Sigmoid colon (tissue), 7 donors: ENCODE data around the gene DPH3. TPM values are rescaled to one million over a fixed set of nuclear protein-coding genes. Genes with fewer than 3 reads are reported as not detected.
A peak's percentile ranks its signal among the peaks of the same experiment; 100 is the strongest.
"Not testable (repeated sequence)": the region's sequence is repeated elsewhere in the genome, so short reads cannot be mapped to it uniquely, and the experiment has no call there.

Source experiments
- DNase-seq: peaks from one replicate; pipeline ENCODE4 v3.0.0-alpha.2; 2019
- H3K27ac ChIP-seq, 4 donors: fragments of 200-600 bp; sonication (generic); one replicate each; pipeline ENCODE4 v1.5.1; 2016 to 2019; ENCODE audit warnings: mild to moderate bottlenecking in 1 of 4
- H3K27me3 ChIP-seq, 3 donors: fragments of 200-600 bp; sonication (generic); one replicate each; pipeline ENCODE4 v1.5.1; 2019; ENCODE audit warnings: mild to moderate bottlenecking in 1 of 3
- H3K36me3 ChIP-seq, 4 donors: fragments of 200-600 bp; sonication (generic); one replicate each; pipeline ENCODE4 v1.5.1; 2016 to 2019
- H3K4me1 ChIP-seq, 4 donors: fragments of 200-600 bp; sonication (generic); one replicate each; pipeline ENCODE4 v1.5.1; 2017 to 2019
- H3K4me3 ChIP-seq, 4 donors: fragments of 200-600 bp; sonication (generic); one replicate each; pipeline ENCODE4 v1.5.1; 2017 to 2019; ENCODE audit warnings: mild to moderate bottlenecking in 2 of 4, moderate library complexity in 1 of 4
- H3K9me3 ChIP-seq, 4 donors: fragments of 200-600 bp in 3 of 4; sonication (generic) in 3 of 4; one replicate each; pipeline versions ENCODE4 v1.5.1 to v1.6.1; 2013 to 2019
- EP300 ChIP-seq, 4 donors: sonication (generic); formaldehyde crosslinking; IDR thresholded peaks; one replicate each; pipeline ENCODE4 v1.6.1; 2017; ENCODE audit warnings: antibody characterized with exemption in 4 of 4
- POLR2A ChIP-seq, 2 donors: fragments of 450-650 bp; IDR thresholded peaks; one replicate each; pipeline ENCODE4 v1.6.1; 2016; ENCODE audit warnings: antibody characterized with exemption in 2 of 2, mild to moderate bottlenecking in 2 of 2, moderate library complexity in 2 of 2
- POLR2AphosphoS5 ChIP-seq, 4 donors: sonication (generic); formaldehyde crosslinking; IDR thresholded peaks; one replicate each; pipeline ENCODE4 v1.6.1; 2017; ENCODE audit warnings: antibody characterized with exemption in 4 of 4
- WGBS, 2 donors: extraction: QIAGEN DNeasy Blood & Tissue Kit; methylation state at CpG; one replicate each; pipeline ENCODE4 v1.1.7; 2013; 5-methylcytosine and 5-hydroxymethylcytosine counted together
- intact Hi-C: fragments of 100-400 bp; cut with DNase I; formaldehyde crosslinking; loops from one replicate; pipeline ENCODE4 v1.15.1; 2023
- polyA plus RNA-seq, 3 donors: library from polyadenylated mRNA; stranded (reverse); fragments of 200-250 nt; gene quantifications; one replicate each; pipeline ENCODE4 v1.2.3, GENCODE V29; 2013
- total RNA-seq, 4 donors: library from RNA; depleted of rRNA; stranded (reverse); fragments of >200 nt; gene quantifications; one replicate each; pipeline ENCODE4 v1.1.0, GENCODE V29; 2016
- TF ChIP-seq, protein P1 (sequence below), 4 experiments: fragments of 450-650 bp in 3 of 4; fragments of 200-600 bp in 1 of 4; IDR thresholded peaks; one replicate each; pipeline ENCODE4 v1.5.1; 2016 to 2019; ENCODE audit warnings: antibody characterized with exemption in 4 of 4, mild to moderate bottlenecking in 3 of 4, moderate library complexity in 2 of 4
- donor health status: healthy with polysubstance abuse.
- donor health status: Bipolar disorder and iron deficiency.
- donor health status: healthy.

Gene DPH3
- total RNA-seq (10 to 100 TPM; 23.7 to 28.8 (median 25.7) TPM), polyA plus RNA-seq (10 to 100 TPM; 14.6 to 30.1 (median 23.4) TPM)

- no peaks in the 10 kb centered on the region for H3K27me3 ChIP-seq
- DNase-seq, result peak; percentile 100
- TF ChIP-seq POLR2AphosphoS5 (IDR thresholded peaks at IDR 0.05) (peak; percentile 79 to 94 (median 90)), POLR2A (IDR thresholded peaks at IDR 0.05) (peak; percentile 59 to 60), EP300 (IDR thresholded peaks at IDR 0.05) (peak in 1 of 4 donors; percentile 85)
- TF ChIP-seq, protein P1, sequence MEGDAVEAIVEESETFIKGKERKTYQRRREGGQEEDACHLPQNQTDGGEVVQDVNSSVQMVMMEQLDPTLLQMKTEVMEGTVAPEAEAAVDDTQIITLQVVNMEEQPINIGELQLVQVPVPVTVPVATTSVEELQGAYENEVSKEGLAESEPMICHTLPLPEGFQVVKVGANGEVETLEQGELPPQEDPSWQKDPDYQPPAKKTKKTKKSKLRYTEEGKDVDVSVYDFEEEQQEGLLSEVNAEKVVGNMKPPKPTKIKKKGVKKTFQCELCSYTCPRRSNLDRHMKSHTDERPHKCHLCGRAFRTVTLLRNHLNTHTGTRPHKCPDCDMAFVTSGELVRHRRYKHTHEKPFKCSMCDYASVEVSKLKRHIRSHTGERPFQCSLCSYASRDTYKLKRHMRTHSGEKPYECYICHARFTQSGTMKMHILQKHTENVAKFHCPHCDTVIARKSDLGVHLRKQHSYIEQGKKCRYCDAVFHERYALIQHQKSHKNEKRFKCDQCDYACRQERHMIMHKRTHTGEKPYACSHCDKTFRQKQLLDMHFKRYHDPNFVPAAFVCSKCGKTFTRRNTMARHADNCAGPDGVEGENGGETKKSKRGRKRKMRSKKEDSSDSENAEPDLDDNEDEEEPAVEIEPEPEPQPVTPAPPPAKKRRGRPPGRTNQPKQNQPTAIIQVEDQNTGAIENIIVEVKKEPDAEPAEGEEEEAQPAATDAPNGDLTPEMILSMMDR (IDR thresholded peaks at IDR 0.05), result peak in 3 of 4 experiments; percentile 21 to 44 (median 22)
- H3K9me3 ChIP-seq, result no peaks in the 10 kb centered on the region
- peaks cover 0 to 16% (median 3%) of the 10 kb centered on the region in 4 donors for H3K36me3 ChIP-seq
- H3K4me3 ChIP-seq, result peak within 1 kb of the TSS; percentile 60 to 85 (median 77)
- intact Hi-C loops, result loop anchor here (10.0 kb wide), 1 partner anchor 660 kb away; the partner anchor contains the start of genes BTD and HACL1
- peaks cover 0 to 50% (median 25%) of the 10 kb centered on the region in 4 donors for H3K4me1 ChIP-seq
- 0% methylated on average over 61 of the region's 61 CpGs for WGBS, 2 donors
- H3K27ac ChIP-seq, result peak within 1 kb of the TSS; percentile 90 to 94 (median 92)
These were observed at the start of gene DPH3, which contains the start of gene OXNAD1 for GRCh38 chr3:16264708-16265454. Gene DPH3, minus strand, starts transcription at chr3:16264943. Its CDS starts 67 bp downstream, at chr3:16264876. Gene OXNAD1, plus strand, starts transcription at chr3:16265212. Its CDS starts 5,741 bp downstream, at chr3:16270953.

- peak overlapping the region in 1 of 4 donors; percentile 35 for H3K27ac ChIP-seq
- no peaks in the 10 kb centered on the region for H3K9me3 ChIP-seq
- H3K36me3 ChIP-seq, result peaks cover 0 to 26% (median 2%) of the 10 kb centered on the region in 4 donors
- TF ChIP-seq, protein P1 (IDR thresholded peaks at IDR 0.05), result no peak
- TF ChIP-seq POLR2A (IDR thresholded peaks at IDR 0.05) (no peak), POLR2AphosphoS5 (IDR thresholded peaks at IDR 0.05) (no peak), EP300 (IDR thresholded peaks at IDR 0.05) (no peak)
- H3K27me3 ChIP-seq, result no peaks in the 10 kb centered on the region
- intact Hi-C loops, result no loop called here
- WGBS, 2 donors, result 74 to 87% methylated on average over 5 of the region's 5 CpGs
- no peaks in the 10 kb centered on the region for H3K4me1 ChIP-seq
- H3K4me3 ChIP-seq, result no peak overlapping the region
- no peak for DNase-seq
These were observed 49.3 kb upstream of the DPH3 start for GRCh38 chr3:16313886-16314645.

- TF ChIP-seq POLR2A (IDR thresholded peaks at IDR 0.05) (no peak), EP300 (IDR thresholded peaks at IDR 0.05) (no peak)
- peaks cover 0 to 26% (median 2%) of the 10 kb centered on the region in 4 donors for H3K36me3 ChIP-seq
- no peaks in the 10 kb centered on the region for H3K27me3 ChIP-seq
- intact Hi-C loops, result no loop called here
- H3K4me3 ChIP-seq, result no peak overlapping the region
- H3K27ac ChIP-seq, result peak overlapping the region in 1 of 4 donors; percentile 74
- H3K4me1 ChIP-seq, result no peaks in the 10 kb centered on the region
- no peak for DNase-seq
- H3K9me3 ChIP-seq, result no peaks in the 10 kb centered on the region
- 42 to 74% methylated on average over 6 of the region's 6 CpGs for WGBS, 2 donors
These were observed 47.3 kb upstream of the DPH3 start for GRCh38 chr3:16311960-16312451.

- Histone ChIP-seq H3K36me3 (peaks cover 0 to 20% (median 0%) of the 10 kb centered on the region in 4 donors), H3K27ac (peak overlapping the region in 1 of 4 donors; percentile 74)
- DNase-seq, H3K4me1 ChIP-seq, H3K27me3 ChIP-seq, H3K9me3 ChIP-seq, H3K4me3 ChIP-seq, intact Hi-C loops: not testable (repeated sequence)
- WGBS, 2 donors, result 93 to 97% methylated on average over 7 of the region's 7 CpGs
These were observed 45.7 kb upstream of the DPH3 start for GRCh38 chr3:16310486-16310885.

DNA sequence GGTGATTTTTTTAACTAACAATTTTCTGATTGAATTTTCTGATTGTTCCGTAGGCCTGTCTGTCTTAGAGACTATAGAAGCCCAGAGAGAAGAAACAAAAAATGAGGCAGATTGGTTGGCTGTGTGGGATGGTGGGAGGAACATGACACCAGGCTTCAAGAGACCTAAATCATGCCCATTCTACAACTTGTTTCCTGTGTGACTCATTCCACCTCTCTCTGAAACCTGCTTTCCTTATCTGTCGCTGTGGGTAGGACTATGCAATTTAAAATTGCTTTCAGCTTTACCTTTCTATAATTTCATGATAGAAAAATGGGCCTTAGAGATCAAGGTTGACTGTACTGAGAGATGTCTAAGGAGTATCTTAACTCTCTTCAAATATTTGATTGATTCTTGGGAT lies 44.8 kb upstream of the DPH3 start:
- intact Hi-C loops, result no loop called here
- DNase-seq, result no peak
- TF ChIP-seq, protein P1 (IDR thresholded peaks at IDR 0.05), result no peak
- TF ChIP-seq POLR2A (IDR thresholded peaks at IDR 0.05) (no peak), POLR2AphosphoS5 (IDR thresholded peaks at IDR 0.05) (no peak), EP300 (IDR thresholded peaks at IDR 0.05) (no peak)
- H3K4me1 ChIP-seq, result no peaks in the 10 kb centered on the region
- no peak overlapping the region for H3K4me3 ChIP-seq
- peaks cover 0 to 25% (median 0%) of the 10 kb centered on the region in 4 donors for H3K36me3 ChIP-seq
- peak overlapping the region in 1 of 4 donors; percentile 74 for H3K27ac ChIP-seq
- no peaks in the 10 kb centered on the region for H3K27me3 ChIP-seq
- 55 to 76% methylated on average over 1 to 2 of the region's 2 CpGs for WGBS, 2 donors
- H3K9me3 ChIP-seq, result no peaks in the 10 kb centered on the region
